Measurements from ENCODE around the gene FBXW11.

DNA sequence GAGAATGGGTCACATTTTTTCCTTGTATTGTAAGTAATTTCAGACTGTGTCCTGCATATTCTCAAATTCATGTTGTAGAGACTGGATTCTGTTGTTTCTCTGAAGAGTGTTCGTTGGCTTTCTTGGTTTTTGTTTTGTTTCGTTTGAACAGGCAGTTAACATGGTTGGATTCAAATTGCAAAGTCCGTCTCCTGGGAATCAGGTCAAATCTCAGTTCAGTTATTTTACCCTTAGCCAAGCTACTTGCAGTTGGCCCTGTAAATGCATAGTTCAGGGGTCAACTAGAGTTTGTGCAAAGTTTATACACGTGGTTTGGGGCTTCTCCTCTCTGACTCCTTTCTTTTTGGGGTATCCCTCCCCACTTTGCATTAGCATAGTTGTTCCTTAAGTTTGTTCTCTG is 21.7 kb upstream of the FBXW11 start:
- TF ChIP-seq, protein P1, sequence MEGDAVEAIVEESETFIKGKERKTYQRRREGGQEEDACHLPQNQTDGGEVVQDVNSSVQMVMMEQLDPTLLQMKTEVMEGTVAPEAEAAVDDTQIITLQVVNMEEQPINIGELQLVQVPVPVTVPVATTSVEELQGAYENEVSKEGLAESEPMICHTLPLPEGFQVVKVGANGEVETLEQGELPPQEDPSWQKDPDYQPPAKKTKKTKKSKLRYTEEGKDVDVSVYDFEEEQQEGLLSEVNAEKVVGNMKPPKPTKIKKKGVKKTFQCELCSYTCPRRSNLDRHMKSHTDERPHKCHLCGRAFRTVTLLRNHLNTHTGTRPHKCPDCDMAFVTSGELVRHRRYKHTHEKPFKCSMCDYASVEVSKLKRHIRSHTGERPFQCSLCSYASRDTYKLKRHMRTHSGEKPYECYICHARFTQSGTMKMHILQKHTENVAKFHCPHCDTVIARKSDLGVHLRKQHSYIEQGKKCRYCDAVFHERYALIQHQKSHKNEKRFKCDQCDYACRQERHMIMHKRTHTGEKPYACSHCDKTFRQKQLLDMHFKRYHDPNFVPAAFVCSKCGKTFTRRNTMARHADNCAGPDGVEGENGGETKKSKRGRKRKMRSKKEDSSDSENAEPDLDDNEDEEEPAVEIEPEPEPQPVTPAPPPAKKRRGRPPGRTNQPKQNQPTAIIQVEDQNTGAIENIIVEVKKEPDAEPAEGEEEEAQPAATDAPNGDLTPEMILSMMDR (conservative IDR thresholded peaks at IDR 0.05; ENCODE audit: low read depth, low read length), result no peak
- no peak for TF ChIP-seq EZH2 (IDR thresholded peaks at IDR 0.05; ENCODE audit: borderline replicate concordance, low read depth, low read length, poor library complexity, severe bottlenecking)
